Endothelial cell of umbilical vein (primary cell): Measurements from ENCODE around the gene CNMD. TPM values are rescaled to one million over a fixed set of nuclear protein-coding genes. Genes with fewer than 3 reads are reported as not detected.

Source experiments
- BruUV-seq: library from RNA; stranded (reverse); fragments of 400-500 nt; replicated peaks from 2 replicates; lab custom pipeline; 2021; lab: Mats Ljungman, UMichigan
- CTCF ChIA-PET: fragments of 300-600, 350-600 bp; sonication (Branson Sonifier 250); formaldehyde crosslinking; loops from one replicate; lab custom pipeline; 2021; ENCODE audit warnings: antibody characterized with exemption, inconsistent platforms; lab: Charles Lee
- POLR2A ChIA-PET: fragments of 300-600, 350-600 bp; sonication (Branson Sonifier 250); formaldehyde crosslinking; loops from one replicate; lab custom pipeline; 2021; ENCODE audit warnings: antibody characterized with exemption, inconsistent platforms; lab: Charles Lee
- DNase-seq: peaks from one replicate; pipeline ENCODE4 v3.0.0-alpha.2; 2011; ENCODE audit warnings: low read depth, low spot score
- FAIRE-seq: peaks from 2 replicates; lab custom pipeline; 2011; peaks lifted over from hg19 to GRCh38; lab: Jason Lieb, UNC
- H2AFZ ChIP-seq: 2 replicates; pipeline ENCODE4 v1.6.0; 2012; ENCODE audit warnings: low read depth, low read length, control low read depth, inconsistent platforms
- H3K27ac ChIP-seq: 2 replicates; pipeline ENCODE4 v1.5.1; 2011; ENCODE audit warnings: low read depth, mild to moderate bottlenecking, control low read depth, low read length, moderate library complexity; ENCODE audit not compliant: insufficient read depth
- H3K27me3 ChIP-seq, 2 experiments: 2 replicates each; pipeline versions ENCODE4 v1.6.0 to v1.6.1; 2011; ENCODE audit warnings: low read length in 2 of 2, mixed read lengths in 1 of 2; ENCODE audit not compliant: control insufficient read depth in 2 of 2, insufficient read depth in 2 of 2
- H3K36me3 ChIP-seq, 2 experiments: 2 replicates in 1 of 2; 3 replicates in 1 of 2; pipeline ENCODE4 v1.5.1; 2011; ENCODE audit warnings: low read length in 2 of 2, mild to moderate bottlenecking in 1 of 2, moderate library complexity in 1 of 2; ENCODE audit not compliant: control insufficient read depth in 2 of 2, insufficient read depth in 2 of 2; ENCODE audit errors: extremely low read depth in 1 of 2
- H3K4me1 ChIP-seq: 3 replicates; pipeline ENCODE4 v1.5.1; 2011; ENCODE audit warnings: mild to moderate bottlenecking, low read length; ENCODE audit not compliant: control insufficient read depth, insufficient read depth; ENCODE audit errors: extremely low read depth
- H3K4me2 ChIP-seq: 2 replicates; pipeline ENCODE4 v1.6.1; 2011; ENCODE audit warnings: low read length, control low read depth, mixed read lengths; ENCODE audit not compliant: insufficient read depth
- H3K4me3 ChIP-seq, 3 experiments: fragments of 200-600 bp in 1 of 3; sonication (generic), shearing (Covaris generic) in 1 of 3; replicated peaks in 1 of 3; 2 replicates each; pipeline ENCODE4 v1.5.1; 2011 to 2016; ENCODE audit warnings: control low read depth in 3 of 3, low read length in 3 of 3, mild to moderate bottlenecking in 2 of 3, inconsistent platforms in 1 of 3, low read depth in 1 of 3, moderate library complexity in 1 of 3; ENCODE audit not compliant: insufficient read depth in 1 of 3
- H3K79me2 ChIP-seq: 2 replicates; pipeline ENCODE4 v1.6.0; 2012; ENCODE audit warnings: low read length, inconsistent platforms; ENCODE audit not compliant: control insufficient read depth, insufficient read depth
- H3K9ac ChIP-seq: replicated peaks from 2 replicates; pipeline ENCODE3; 2011; ENCODE audit warnings: low read length, control low read depth; ENCODE audit not compliant: insufficient read depth; ENCODE audit errors: extremely low read depth
- H3K9me1 ChIP-seq: replicated peaks from 3 replicates; pipeline ENCODE4 v1.6.0; 2011; ENCODE audit warnings: mild to moderate bottlenecking, low read length; ENCODE audit not compliant: control insufficient read depth, insufficient read depth; ENCODE audit errors: extremely low read depth
- H3K9me3 ChIP-seq: replicated peaks from 2 replicates; pipeline ENCODE4 v1.5.1; 2012; ENCODE audit warnings: low read length, inconsistent platforms; ENCODE audit not compliant: control insufficient read depth, insufficient read depth
- H4K20me1 ChIP-seq: replicated peaks from 2 replicates; pipeline ENCODE3; 2011; ENCODE audit warnings: mild to moderate bottlenecking, low read length; ENCODE audit not compliant: control insufficient read depth, insufficient read depth; ENCODE audit errors: extremely low read depth
- CTCF ChIP-seq, 2 donors: IDR thresholded peaks; 1 replicate in 1 of 2; 2 replicates in 1 of 2; pipeline ENCODE4 v1.5.1; 2011; ENCODE audit warnings: low read length in 2 of 2, mild to moderate bottlenecking in 2 of 2, moderate library complexity in 2 of 2, control low read depth in 1 of 2, inconsistent platforms in 1 of 2, low read depth in 1 of 2; ENCODE audit not compliant: insufficient read depth in 1 of 2; ENCODE audit errors: extremely low read depth in 1 of 2
- EZH2 ChIP-seq: IDR thresholded peaks from 2 replicates; pipeline ENCODE4 v1.6.1; 2012; ENCODE audit warnings: borderline replicate concordance, low read depth, mild to moderate bottlenecking, moderate library complexity, low read length, inconsistent platforms; ENCODE audit not compliant: severe bottlenecking
- FOS ChIP-seq: IDR thresholded peaks from 2 replicates; pipeline ENCODE4 v1.6.1; 2011; ENCODE audit warnings: mild to moderate bottlenecking, low read length, moderate library complexity, borderline replicate concordance; ENCODE audit not compliant: insufficient read depth
- GATA2 ChIP-seq: IDR thresholded peaks from 2 replicates; pipeline ENCODE4 v1.7.0; 2011; ENCODE audit warnings: low read depth, mild to moderate bottlenecking, moderate library complexity, mixed read lengths, low read length; ENCODE audit not compliant: insufficient read length, insufficient read depth
- JUN ChIP-seq: IDR thresholded peaks from 2 replicates; pipeline ENCODE4 v1.6.1; 2011; ENCODE audit warnings: borderline replicate concordance, low read depth; ENCODE audit not compliant: insufficient read length, insufficient read depth
- MAX ChIP-seq: IDR thresholded peaks from 2 replicates; pipeline ENCODE4 v1.6.1; 2011; ENCODE audit not compliant: insufficient read depth, insufficient read length
- MYC ChIP-seq: IDR thresholded peaks from one replicate; pipeline ENCODE4 v1.6.1; 2011; ENCODE audit warnings: mild to moderate bottlenecking, low read depth, low read length
- POLR2A ChIP-seq: IDR thresholded peaks from 2 replicates; pipeline ENCODE4 v1.6.1; 2012; ENCODE audit warnings: low read depth, mild to moderate bottlenecking, control low read depth, low read length
- POLR2AphosphoS5 ChIP-seq: IDR thresholded peaks from 2 replicates; pipeline ENCODE4 v1.6.1; 2012; ENCODE audit warnings: low read depth, mild to moderate bottlenecking, control low read depth, low read length, moderate library complexity; ENCODE audit not compliant: insufficient read depth
- dilution Hi-C: fragments of 300-500 bp; cut with MboI; formaldehyde crosslinking; loops from one replicate; pipeline ENCODE4 v1.15.0; 2019; ENCODE audit warnings: low sequenced_read_pairs; ENCODE audit not compliant: extremely low pct_ligation_motif_present
- intact Hi-C: fragments of 100-400 bp; cut with micrococcal nuclease; formaldehyde crosslinking; loops from one replicate; pipeline ENCODE4 v1.10.0; 2022
- polyA plus RNA-seq, 4 experiments: library from polyadenylated mRNA; depleted of rRNA in 3 of 4; stranded (reverse) in 3 of 4; unstranded in 1 of 4; fragments of >200 nt; gene quantifications; 2 replicates each; pipeline versions ENCODE4 v1.2.1 to v1.2.3, GENCODE V29; 2011 to 2012; ENCODE audit warnings: missing spikeins in 1 of 4
- total RNA-seq: library from RNA; stranded (reverse); gene quantifications from 2 replicates; pipeline ENCODE4 v1.2.3, GENCODE V29; 2021

CNMD gene
- total and polyA plus RNA-seq, 2 donors (not counting 3 experiments of a cell fraction or from before 2014, with no cell fraction given): not detected

GRCh38 chr13:52743569-52743968 lies 3.9 kb upstream of the CNMD start:
- Histone ChIP-seq H3K9me3 (no peaks in the 10 kb centered on the region), H3K9ac (no peak overlapping the region), H3K36me3 (no peaks in the 10 kb centered on the region), H3K4me1 (peaks cover 4% of the 10 kb centered on the region), H3K4me2 (no peak overlapping the region), H3K79me2 (no peaks in the 10 kb centered on the region), H4K20me1 (no peaks in the 10 kb centered on the region), H3K4me3 (no peak overlapping the region), H3K9me1 (no peaks in the 10 kb centered on the region), H3K27me3 (peaks cover 28 to 47% of the 10 kb centered on the region in 2 experiments), H2AFZ (no peak overlapping the region), H3K27ac (no peak overlapping the region)
- POLR2A ChIA-PET: no interaction called here
- no TSS peak for BruUV-seq
- dilution Hi-C loops (no loop called here), intact Hi-C loops (no loop called here)
- CTCF ChIA-PET: interaction anchor here (1.2 to 1.6 kb wide), 2 partner anchors 224 to 225 kb away, joined by 6 to 9 read pairs; no protein-coding TSS in a partner anchor
- DNase-seq (no peak), FAIRE-seq (no peak)
- TF ChIP-seq GATA2 (no peak), POLR2A (no peak), CTCF (IDR thresholded peaks at IDR 0.05; ENCODE audit: extremely low read depth in 1 of 2, insufficient read depth in 1 of 2, low read depth in 1 of 2, low read length in 2 of 2) (no peak), MYC (no peak), MAX (no peak), POLR2AphosphoS5 (no peak), JUN (no peak), EZH2 (no peak), FOS (no peak)
